HS-27A (cell line): Measurements from ENCODE around the gene ITIH4.

Experiments
- DNase-seq: peaks from one replicate; pipeline ENCODE4 v3.0.0-alpha.2; 2012; ENCODE audit warnings: low read depth, missing footprints

The ITIH4 gene

GRCh38 chr3:52848617-52849016 is 18.1 kb upstream of the ITIH4 start:
- DNase-seq, result no peak

GRCh38 chr3:52847726-52848125 is 17.3 kb upstream of the ITIH4 start:
- DNase-seq, result no peak

- DNase-seq, result no peak
These were observed 16.8 kb upstream of the ITIH4 start for GRCh38 chr3:52847241-52847640.

GRCh38 chr3:52846432-52846965 is 16.0 kb upstream of the ITIH4 start:
- no peak for DNase-seq

GRCh38 chr3:52845691-52846431 is 15.4 kb upstream of the ITIH4 start:
- no peak for DNase-seq

GRCh38 chr3:52845157-52845556 is 14.7 kb upstream of the ITIH4 start:
- no peak for DNase-seq

- no peak for DNase-seq
These were observed 14.0 kb upstream of the ITIH4 start for GRCh38 chr3:52844290-52844975.

- no peak for DNase-seq
These were observed 13.4 kb upstream of the ITIH4 start for GRCh38 chr3:52843881-52844280.

GRCh38 chr3:52843108-52843865 is 12.8 kb upstream of the ITIH4 start:
- DNase-seq, result no peak

GRCh38 chr3:52842424-52842823 is 12.0 kb upstream of the ITIH4 start:
- DNase-seq, result no peak

- DNase-seq, result no peak
These were observed 11.5 kb upstream of the ITIH4 start for GRCh38 chr3:52841981-52842340.

- DNase-seq, result no peak
These were observed 10.9 kb upstream of the ITIH4 start for GRCh38 chr3:52841211-52841980.

GRCh38 chr3:52839892-52840545 is 9.5 kb upstream of the ITIH4 start:
- no peak for DNase-seq

GRCh38 chr3:52839268-52839575 is 8.8 kb upstream of the ITIH4 start:
- DNase-seq, result no peak

GRCh38 chr3:52838561-52839267 is 8.2 kb upstream of the ITIH4 start:
- DNase-seq, result no peak

GRCh38 chr3:52836986-52837385 is 6.5 kb upstream of the ITIH4 start:
- no peak for DNase-seq

- DNase-seq, result no peak
These were observed 6.0 kb upstream of the ITIH4 start for GRCh38 chr3:52836471-52836845.

- DNase-seq, result no peak
These were observed 5.4 kb upstream of the ITIH4 start for GRCh38 chr3:52835766-52836470.

- DNase-seq, result no peak
These were observed 4.5 kb upstream of the ITIH4 start, which contains the start of gene MUSTN1 for GRCh38 chr3:52834871-52835501. Gene MUSTN1, minus strand, starts transcription at chr3:52835019. Its CDS starts 71 bp downstream, at chr3:52834948.

GRCh38 chr3:52833202-52833601 is 2.7 kb upstream of the ITIH4 start:
- no peak for DNase-seq
